ENCODE results near the gene EARS2. TPM values are rescaled to one million over a fixed set of nuclear protein-coding genes. Genes with fewer than 3 reads are reported as not detected.
A peak's percentile ranks its signal among the peaks of the same experiment; 100 is the strongest.

EARS2 gene
- polyA plus RNA-seq, 1 experiment = 36.0 TPM

DNA sequence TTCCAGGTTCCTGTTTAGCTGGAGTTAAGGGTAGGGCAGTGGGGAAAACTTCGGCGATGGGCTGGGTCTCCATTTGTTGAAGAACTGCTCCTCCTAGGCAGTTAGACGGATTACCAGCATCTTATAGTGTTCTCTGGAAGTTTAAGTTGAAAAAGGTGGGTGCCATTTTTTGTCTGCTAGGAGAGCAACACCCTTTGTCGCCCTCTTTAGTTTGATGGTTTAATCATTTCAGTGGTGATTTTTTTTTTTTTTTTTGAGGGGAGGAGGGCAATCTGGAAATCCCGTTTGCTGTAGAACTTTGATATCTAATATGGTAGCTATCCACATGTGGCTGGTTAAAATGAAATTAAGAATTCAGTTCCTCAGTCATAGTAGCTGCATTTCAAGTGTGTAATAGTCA is 4.4 kb upstream of the EARS2 start:
- Histone ChIP-seq H3K27ac (ENCODE audit: low read depth, low read length) (no peak overlapping the region), H3K4me3 (ENCODE audit: low read depth, low read length) (no peak overlapping the region), H3K27me3 (ENCODE audit: control insufficient read depth, insufficient read depth, low read length) (no peaks in the 10 kb centered on the region), H3K9me3 (ENCODE audit: control insufficient read depth, insufficient read depth, low read length) (peaks cover 3% of the 10 kb centered on the region; the same call in 1 of the 2 replicates)
- TF ChIP-seq, protein P1, sequence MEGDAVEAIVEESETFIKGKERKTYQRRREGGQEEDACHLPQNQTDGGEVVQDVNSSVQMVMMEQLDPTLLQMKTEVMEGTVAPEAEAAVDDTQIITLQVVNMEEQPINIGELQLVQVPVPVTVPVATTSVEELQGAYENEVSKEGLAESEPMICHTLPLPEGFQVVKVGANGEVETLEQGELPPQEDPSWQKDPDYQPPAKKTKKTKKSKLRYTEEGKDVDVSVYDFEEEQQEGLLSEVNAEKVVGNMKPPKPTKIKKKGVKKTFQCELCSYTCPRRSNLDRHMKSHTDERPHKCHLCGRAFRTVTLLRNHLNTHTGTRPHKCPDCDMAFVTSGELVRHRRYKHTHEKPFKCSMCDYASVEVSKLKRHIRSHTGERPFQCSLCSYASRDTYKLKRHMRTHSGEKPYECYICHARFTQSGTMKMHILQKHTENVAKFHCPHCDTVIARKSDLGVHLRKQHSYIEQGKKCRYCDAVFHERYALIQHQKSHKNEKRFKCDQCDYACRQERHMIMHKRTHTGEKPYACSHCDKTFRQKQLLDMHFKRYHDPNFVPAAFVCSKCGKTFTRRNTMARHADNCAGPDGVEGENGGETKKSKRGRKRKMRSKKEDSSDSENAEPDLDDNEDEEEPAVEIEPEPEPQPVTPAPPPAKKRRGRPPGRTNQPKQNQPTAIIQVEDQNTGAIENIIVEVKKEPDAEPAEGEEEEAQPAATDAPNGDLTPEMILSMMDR (IDR thresholded peaks at IDR 0.05; ENCODE audit: low read depth, low read length) = no peak
- no peak for DNase-seq (ENCODE audit: low read depth, low spot score)
- ChIA-PET CTCF (interaction anchor here (1.3 kb wide), 1 partner anchor 26 kb away, joined by 3 read pairs; no protein-coding TSS in a partner anchor), POLR2A (no interaction called here)

GRCh38 chr16:23557779-23558702 is 891 bp upstream of the EARS2 start:
- peak overlapping the region; percentile 94 for H3K27ac ChIP-seq (ENCODE audit: low read depth, low read length)
- H3K27me3 ChIP-seq (ENCODE audit: control insufficient read depth, insufficient read depth, low read length) = no peaks in the 10 kb centered on the region
- H3K9me3 ChIP-seq (ENCODE audit: control insufficient read depth, insufficient read depth, low read length) = peaks cover 3% of the 10 kb centered on the region; the same call in 1 of the 2 replicates
- peak overlapping the region; percentile 92 for H3K4me3 ChIP-seq (ENCODE audit: low read depth, low read length)
- DNase-seq (ENCODE audit: low read depth, low spot score) = no peak
- CTCF ChIA-PET = interaction anchor here (0.5 to 2.8 kb wide), 16 partner anchors 9 to 482 kb away, joined by 3 to 21 read pairs (median 3); partner anchors contain the start of gene NDUFAB1
- TF ChIP-seq, protein P1 (IDR thresholded peaks at IDR 0.05; ENCODE audit: low read depth, low read length) = no peak
- POLR2A ChIA-PET = interaction anchor here (0.8 to 1.6 kb wide), 10 partner anchors 9 to 106 kb away, joined by 3 to 10 read pairs (median 4); partner anchors contain the start of genes DCTN5 and PALB2

GRCh38 chr16:23554536-23554935 is 2.6 kb downstream of the EARS2 start:
- DNase-seq (ENCODE audit: low read depth, low spot score) = no peak
- POLR2A ChIA-PET = interaction anchor here (0.5 kb wide), 1 partner anchor 95 kb away, joined by 3 read pairs; no protein-coding TSS in a partner anchor
- TF ChIP-seq, protein P1 (IDR thresholded peaks at IDR 0.05; ENCODE audit: low read depth, low read length) = no peak
- Histone ChIP-seq H3K9me3 (ENCODE audit: control insufficient read depth, insufficient read depth, low read length) (peaks cover 3% of the 10 kb centered on the region; the same call in 1 of the 2 replicates), H3K27ac (ENCODE audit: low read depth, low read length) (no peak overlapping the region), H3K27me3 (ENCODE audit: control insufficient read depth, insufficient read depth, low read length) (no peaks in the 10 kb centered on the region), H3K4me3 (ENCODE audit: low read depth, low read length) (no peak overlapping the region)
- CTCF ChIA-PET = interaction anchor here (1.1 kb wide), 1 partner anchor 42 kb away, joined by 4 read pairs; the partner anchor contains the start of gene NDUFAB1

- ChIA-PET POLR2A (no interaction called here), CTCF (interaction anchor here (0.6 kb wide), 1 partner anchor 25 kb away, joined by 5 read pairs; no protein-coding TSS in a partner anchor)
- no peak overlapping the region for H3K4me3 ChIP-seq (ENCODE audit: low read depth, low read length)
- no peak overlapping the region for H3K27ac ChIP-seq (ENCODE audit: low read depth, low read length)
- no peak for DNase-seq (ENCODE audit: low read depth, low spot score)
- H3K27me3 ChIP-seq (ENCODE audit: control insufficient read depth, insufficient read depth, low read length) = no peaks in the 10 kb centered on the region
- TF ChIP-seq, protein P1 (IDR thresholded peaks at IDR 0.05; ENCODE audit: low read depth, low read length) = no peak
- H3K9me3 ChIP-seq (ENCODE audit: control insufficient read depth, insufficient read depth, low read length) = peaks cover 3% of the 10 kb centered on the region; the same call in 1 of the 2 replicates
Measured at GRCh38 chr16:23552161-23552560, 5.0 kb downstream of the EARS2 start.
